GM21723 (cell line): ENCODE measurements around the gene CPA2.

ENCODE experiments used
- ATAC-seq: cut with Tn5 transposase; IDR thresholded peaks from one replicate; pipeline ENCODE4 v1.9.1; 2021; ENCODE audit warnings: mild to moderate bottlenecking, moderate library complexity; ENCODE audit not compliant: unreplicated experiment

Gene CPA2

DNA sequence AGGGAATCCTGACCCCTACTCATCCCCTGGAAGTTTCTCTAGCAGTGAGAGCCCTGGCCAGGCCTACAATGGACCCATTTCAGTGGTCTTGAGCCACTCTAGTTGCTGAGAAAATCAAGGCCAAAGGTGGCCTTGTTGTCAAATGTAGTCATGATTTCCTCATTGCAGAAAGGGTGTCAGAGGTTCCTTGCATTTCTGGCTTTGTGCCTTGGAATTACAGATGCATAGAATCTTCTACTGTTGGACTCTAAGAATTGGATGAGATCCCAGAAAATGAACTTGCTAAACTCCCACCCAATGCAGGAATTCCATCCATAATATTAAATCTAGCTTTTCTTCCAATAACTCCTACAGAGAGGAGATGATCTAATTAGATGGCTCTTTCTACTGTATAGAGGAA is 12.2 kb downstream of the CPA2 start:
- no peak for ATAC-seq

DNA sequence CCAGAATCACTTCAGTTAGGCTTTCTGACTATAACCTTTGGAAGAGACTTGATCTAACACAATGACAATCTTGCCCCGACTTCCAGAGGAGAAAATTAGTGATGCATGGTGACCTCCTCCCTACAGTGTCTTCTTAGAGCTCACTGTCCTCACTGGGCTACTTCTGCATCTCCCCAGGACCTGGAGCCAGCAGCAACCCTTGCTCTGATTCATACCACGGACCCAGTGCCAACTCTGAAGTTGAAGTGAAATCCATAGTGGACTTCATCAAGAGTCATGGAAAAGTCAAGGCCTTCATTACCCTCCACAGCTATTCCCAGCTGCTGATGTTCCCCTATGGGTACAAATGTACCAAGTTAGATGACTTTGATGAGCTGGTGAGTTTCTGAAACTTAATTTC is 12.6 kb downstream of the CPA2 start:
- ATAC-seq = no peak

DNA sequence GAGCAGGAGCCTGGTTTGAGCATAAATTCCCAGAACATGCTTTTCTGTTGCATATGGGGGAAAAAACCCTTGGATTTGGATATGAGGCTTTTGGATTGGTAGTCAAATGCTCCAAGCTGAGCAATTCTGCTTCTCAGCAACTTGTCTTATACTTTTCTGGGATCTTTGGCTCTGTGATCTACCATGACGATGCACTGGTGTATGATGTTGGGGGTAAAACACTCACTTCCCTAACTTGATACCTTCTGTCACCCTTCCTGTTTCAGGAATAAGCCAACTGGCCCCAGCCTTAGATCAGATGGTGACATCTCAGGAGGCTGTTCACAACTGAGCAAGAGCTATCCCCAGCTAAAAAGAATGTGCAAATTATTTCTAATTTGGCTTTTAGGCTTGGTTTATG is 13.2 kb downstream of the CPA2 start:
- ATAC-seq = no peak

DNA sequence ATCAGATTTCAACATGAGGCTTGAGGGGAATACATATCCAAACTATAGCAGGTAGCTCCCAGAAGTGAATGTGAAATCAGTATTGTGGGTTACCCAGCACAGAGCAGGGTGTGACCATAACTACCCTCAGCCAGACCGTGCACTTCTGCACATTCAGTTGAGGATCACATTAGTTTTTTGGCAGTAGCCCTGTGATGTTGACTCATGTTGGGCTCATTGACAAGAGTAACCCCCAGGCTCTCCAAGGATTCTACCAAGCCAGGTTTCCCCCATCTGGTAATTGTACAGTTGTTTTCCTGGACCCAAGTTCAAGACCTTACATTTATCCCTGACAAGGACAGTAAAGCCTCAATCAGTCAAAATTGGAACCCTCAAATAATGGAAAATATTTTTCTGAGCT is 14.6 kb downstream of the CPA2 start:
- ATAC-seq = no peak

DNA sequence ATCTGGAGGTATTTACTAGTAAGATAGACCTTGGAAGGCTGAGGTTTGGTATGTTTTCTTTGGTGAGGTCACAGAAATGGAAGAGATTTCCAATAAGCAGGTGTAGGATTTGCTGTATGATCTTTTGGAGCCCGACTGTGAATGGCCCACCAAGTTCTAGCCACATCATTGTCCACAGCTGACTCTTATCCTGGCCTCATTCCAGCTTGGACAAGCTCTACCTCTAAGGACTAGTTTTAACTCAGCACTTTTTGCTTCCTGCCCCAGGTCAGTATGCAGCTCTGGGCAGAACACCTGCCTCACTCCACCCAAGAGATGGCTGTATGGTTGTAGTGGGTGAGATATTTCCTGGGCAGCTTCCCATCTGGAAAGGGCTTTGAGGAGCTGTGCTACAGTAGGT is 20.2 kb downstream of the CPA2 start:
- no peak for ATAC-seq

DNA sequence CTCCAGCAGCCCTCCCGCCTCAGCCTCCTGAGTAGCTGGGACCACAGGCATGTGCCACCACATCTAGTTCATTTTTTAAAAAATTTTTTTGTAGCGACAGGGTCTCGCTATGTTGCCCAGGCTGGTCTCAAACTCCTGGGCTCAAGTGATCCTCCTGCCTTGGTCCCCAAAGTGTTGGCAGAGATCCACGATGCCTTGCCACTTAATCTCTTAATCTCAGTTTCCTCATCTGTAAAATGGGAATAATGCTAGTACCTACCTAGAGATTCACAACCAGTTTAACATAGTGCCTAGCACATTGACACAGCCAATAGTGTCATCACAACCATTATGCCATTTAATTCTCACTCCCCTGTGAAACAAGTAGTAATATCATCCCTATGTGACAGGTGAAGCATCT is 21.5 kb downstream of the CPA2 start:
- no peak for ATAC-seq

DNA sequence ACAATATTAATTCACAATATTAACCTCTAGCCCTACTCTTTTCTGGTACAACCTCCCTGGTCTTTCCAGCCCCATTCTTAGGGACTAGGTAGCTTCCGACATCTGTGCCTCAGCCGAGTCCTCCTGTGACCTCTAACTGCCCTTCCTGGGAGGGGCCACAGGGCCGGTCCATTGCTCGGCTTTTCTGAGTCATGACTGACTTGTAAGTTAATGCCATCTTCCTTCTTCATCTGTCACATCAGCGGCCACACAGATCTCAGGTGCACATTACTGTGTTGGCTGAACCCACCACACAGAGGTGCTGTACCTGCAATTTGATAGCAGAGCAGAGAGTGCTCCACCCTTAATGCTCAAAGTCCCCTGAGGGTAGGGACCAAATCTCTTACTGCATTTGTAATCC is 22.2 kb downstream of the CPA2 start:
- no peak for ATAC-seq

DNA sequence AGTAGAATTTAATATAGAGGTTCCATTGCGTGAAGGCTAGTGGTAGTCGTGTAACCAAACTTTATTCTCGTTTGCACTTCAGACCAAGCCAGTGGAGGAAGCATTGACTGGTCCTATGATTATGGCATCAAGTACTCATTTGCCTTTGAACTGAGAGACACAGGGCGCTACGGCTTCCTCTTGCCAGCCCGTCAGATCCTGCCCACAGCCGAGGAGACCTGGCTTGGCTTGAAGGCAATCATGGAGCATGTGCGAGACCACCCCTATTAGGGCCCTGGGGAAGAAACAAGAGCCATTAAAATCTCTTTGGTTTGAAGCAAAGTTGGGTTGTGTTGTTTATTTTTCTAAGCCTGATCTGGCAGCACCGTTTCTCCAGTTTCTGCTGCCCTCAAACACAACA is 22.8 kb downstream of the CPA2 start:
- no peak for ATAC-seq

DNA sequence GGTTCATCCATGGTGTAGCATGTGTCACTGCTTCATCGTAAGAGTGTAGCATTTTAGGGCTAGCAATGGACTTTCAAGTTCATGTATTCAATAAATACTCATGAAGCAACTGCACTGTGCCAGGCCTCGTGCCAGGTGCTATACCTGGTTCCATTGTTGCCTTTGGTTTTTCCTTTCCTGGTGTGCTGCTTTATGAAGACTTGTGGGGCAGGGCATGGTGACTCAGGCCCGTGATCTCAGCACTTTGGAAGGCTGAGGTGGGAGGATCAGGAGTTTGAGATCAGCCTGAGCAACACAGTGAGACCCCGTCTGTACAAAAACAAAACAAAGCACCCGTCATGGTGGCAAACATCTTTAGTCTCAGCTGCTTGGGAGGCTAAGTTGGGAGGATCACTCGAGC is 24.1 kb downstream of the CPA2 start:
- ATAC-seq = no peak

DNA sequence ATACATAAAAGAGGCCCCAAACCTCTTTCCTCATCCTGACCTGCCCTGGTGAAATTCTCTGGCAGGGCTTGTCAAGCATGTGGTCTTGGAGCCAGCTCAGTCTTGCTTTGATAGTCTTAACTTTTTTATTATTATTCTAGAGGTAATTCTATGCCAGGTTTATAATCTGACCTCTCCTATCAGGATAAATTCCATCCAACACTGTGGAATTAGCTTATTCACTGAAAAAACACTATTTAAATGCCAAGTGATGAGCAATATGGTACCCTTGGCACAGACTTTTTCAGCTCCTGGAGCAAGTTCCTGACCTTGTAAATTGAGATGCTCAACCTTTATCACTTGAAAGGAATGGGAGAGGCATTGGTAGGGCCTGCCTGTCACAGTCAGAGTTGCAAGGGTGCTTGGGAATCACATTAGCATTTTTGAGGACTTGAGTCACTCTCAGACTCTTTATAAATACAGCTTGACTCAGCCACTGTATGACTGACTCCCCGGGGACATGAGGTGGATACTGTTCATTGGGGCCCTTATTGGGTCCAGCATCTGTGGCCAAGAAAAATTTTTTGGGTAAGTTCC is 26.1 kb downstream of the CPA2 start, which contains the start of gene CPA4:
CPA4 (plus strand) TSS at position 480 of the 576 bp plus-strand sequence; CDS start at position 500, 20 bp downstream.
- no peak for ATAC-seq

DNA sequence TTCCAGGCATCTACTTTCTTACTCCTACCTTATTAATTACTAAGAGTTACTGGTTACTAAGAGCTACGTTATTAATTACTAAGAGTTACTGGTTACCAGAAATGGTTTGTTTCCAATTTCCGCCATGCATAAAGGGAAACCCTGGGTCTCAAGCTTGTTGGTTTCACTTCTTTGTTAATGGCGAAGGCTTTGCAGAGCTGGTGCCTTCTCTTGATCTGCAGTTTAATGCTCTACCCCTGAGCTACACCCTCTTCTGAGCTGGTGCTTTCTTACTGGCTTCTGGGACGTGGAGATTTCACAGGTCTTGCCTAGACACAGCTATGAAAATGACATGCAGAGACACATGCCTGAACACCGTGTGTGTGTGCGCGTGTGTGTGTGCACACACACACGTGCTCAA is 26.9 kb downstream of the CPA2 start:
- ATAC-seq = no peak

DNA sequence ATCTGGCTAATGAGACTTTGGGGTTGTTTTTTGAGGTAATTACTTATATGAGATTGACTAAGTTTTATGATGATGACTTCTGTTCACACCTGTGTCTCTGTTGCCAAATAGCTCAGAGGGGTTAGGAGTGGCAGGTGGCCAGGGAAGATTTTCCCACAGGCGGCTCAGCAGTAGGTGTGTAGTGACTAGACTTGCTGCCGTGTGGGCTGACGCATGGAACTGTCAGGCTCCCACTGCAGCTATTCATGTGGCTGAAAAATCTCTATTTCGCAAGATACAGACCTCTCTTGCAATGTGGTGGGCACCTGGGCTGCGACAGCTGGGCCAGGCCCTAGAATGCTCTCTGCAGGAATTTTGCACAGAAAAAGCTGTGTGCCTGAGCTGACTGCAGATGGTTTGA is 27.7 kb downstream of the CPA2 start:
- ATAC-seq = no peak

DNA sequence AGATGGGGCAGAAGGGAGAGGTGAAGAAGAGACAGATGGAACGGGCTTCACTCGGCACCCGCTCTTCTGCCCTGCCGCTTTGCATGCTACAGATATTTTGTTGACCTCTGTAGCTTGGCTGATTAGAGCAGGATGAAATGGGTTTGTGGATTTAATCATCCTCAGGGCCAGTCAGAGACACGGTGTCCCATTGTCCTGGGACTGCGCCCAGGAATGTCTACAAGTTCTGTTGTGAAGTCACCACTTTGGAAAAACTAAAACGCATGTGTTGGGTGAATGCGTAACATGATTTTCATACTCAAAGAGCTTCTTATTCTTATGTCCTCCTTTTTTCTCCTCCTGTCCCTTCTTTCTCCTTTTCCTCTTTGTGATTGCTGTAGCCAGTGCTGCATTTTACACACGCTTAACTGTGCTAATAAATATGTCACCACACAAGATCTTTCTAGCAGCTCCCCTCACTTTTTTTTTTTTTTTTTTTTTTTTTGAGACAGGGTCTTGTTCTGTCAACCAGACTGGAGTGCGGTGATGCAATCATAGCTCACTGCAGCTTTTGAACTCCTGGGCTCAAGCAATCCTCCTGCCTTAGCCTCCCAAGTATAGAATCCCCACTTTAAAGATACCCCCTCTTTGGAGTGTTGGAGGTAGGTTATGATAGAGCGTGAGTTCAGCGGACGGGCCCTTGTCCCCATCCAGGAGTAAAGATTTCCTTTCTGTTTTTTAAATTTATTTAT is 29.7 kb downstream of the CPA2 start:
- ATAC-seq = no peak

DNA sequence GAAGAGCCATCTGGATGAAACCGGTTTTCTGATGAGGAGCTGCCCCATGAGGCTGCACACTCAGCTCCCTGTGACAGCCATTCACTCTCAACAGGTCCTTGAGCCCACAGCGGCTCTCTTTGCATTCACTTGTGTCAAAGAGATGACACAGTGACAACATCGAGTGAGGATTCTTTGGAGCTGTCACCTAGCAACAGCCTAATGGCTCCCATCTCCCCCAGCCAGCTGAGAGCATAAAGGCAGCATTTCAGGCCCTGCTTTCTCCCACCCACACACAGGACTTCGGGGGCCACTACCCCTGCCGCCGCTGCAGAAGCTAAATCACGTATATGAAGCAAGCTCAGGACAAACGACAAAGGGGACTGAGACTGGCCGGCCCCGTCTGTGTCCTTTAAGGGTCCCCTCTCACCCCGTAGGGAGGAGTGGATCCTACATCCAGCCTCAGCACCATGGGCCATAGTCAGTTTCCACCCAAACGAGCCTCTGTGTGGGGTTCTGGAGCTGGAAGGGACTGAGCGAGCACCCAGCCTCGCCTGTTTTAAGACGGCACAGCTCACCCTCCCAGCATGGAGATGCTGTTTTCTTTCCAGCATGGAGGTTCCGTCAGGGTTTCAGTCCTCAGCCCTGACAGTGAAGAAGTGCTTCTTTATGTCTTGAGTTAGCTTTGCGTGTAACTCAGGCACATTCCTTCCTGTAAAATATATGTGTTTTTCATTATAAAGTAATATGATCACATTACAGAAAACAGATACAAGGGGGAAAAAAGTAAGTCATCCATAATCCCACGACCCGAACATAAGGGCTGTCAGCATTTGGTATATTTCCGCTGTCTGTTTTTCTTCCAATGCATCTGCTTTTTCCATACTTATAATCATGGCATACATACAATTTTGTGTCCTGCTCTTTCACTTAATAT is 31.2 kb downstream of the CPA2 start:
- no peak for ATAC-seq

DNA sequence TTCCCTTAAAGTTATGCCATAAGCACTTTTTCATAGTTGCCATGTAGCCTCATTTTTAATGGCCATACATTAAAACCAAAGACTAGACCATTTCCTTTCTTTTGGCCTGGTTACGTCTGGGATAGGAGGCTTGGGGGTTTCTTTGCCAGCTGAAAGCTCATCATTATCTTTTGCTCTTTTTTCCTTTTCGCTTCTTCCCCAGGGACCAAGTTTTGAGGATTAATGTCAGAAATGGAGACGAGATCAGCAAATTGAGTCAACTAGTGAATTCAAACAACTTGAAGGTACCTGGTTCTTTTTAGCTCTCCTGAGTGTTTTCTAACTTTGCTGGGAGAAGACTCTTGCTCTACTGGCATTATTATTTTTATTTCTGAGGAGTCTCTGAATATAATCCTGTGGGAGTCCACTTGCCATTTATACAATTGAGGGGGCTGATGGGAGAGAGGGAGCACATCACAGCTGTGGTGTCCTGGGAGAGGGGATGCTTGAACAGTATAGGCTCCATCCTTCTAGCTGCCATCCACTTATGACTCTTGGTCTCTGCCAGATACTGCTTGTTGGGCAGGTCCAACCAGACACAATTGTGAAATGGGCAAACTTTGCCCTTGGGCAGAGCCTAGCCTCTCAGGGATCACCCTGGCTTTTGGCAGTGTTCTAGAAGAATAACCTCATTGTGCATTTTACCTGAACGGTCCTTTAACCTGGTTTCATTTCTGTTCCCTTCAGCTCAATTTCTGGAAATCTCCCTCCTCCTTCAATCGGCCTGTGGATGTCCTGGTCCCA is 32.1 kb downstream of the CPA2 start:
- no peak for ATAC-seq

DNA sequence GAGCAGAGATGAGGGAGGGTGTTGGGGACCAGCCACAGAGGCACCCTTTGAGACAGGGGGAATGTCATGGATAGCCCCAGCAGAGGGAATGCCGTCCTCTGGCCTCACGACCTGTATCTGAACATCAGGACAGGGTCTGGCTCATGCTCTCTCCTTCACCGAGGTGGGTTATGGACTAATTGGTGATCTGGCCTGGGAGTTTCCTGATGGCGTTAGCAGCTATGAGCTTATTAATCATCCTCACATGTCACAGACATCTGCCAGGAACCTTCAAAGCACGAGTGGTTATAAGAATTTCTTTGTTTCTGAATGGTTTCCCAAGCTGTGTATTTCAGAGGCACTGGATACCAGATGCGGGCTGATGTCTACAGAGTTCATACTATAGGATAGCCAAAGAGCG is 33.2 kb downstream of the CPA2 start:
- no peak for ATAC-seq

DNA sequence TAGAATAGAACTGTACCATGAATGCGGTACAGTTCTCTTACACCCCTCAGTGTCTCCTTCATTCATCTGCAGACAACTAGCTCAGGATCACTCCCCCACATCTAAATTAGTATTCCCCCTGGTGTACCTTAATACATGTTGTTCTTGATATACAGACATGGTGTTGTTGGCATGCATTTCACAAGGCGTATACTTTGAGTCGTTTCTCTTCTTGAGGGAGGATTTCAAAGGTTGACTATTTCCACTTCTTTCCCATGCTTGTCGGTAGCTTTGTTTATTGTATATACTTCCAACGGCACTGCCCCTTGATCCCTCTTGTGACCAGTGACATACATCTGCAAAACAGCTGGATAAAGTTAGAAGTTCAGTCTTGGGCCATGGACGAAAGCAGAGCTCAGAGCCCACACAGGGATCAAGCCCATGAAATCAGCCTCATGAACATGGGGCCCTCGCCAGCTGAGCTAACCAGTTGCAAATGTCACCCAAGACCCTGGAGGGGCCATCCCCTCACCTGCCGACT is 34.9 kb downstream of the CPA2 start:
- no peak for ATAC-seq

DNA sequence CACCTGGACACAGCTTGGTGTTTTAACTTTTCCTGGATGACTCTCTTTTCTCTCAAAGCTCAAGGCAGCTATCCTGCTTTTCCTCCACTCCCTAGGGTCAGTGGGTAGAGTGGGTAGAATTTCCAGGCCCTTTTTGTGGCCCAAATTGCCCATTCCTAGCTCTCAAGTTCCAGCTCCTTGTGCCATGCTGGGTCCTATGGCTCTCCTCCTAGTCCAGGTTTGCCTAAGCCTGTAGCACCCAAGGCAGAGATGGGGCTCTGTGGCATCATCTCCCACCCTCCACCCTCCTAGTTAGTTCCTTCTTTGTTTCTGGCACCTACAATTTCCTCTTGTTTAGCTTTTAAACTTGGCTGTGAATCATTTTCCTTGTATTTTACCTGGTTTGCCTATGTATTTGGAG is 36.0 kb downstream of the CPA2 start:
- ATAC-seq = no peak

DNA sequence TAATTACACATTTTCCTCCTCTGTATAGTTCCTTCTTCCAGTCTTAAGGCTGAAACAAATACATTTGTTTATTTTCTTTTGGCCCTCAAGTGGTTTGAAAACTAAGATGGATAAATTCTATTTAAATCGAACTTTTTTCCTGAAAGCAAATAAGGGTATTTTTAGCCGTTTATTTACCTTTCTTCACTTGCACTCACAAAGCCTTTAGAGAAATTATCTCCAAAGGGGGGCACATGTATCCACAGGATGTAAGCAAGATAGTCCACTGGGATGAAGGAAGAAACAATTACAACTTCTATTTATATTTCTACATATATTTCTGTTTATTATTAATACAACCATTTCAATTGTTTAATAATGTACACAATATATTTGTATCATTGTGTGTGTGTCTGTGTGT is 36.5 kb downstream of the CPA2 start:
- no peak for ATAC-seq

DNA sequence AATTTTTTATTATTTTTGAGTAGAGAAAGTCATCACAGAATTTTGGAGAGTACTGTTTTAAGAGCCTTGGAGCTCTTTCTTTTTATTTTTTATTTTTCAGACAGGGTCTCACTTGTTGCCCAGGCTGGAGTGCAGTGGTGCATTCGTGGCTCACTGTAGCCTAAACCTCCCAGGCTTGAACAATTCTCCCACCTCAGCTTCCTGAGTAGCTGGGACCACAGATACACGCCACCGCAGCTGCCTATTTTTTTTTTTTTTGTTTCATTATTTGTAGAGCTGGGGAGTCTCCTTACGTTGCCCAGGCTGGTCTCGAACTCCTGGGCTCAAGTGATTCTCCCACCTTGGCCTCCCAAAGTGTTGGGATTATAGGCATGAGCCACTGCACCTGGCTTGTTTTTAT is 36.9 kb downstream of the CPA2 start:
- ATAC-seq = no peak

DNA sequence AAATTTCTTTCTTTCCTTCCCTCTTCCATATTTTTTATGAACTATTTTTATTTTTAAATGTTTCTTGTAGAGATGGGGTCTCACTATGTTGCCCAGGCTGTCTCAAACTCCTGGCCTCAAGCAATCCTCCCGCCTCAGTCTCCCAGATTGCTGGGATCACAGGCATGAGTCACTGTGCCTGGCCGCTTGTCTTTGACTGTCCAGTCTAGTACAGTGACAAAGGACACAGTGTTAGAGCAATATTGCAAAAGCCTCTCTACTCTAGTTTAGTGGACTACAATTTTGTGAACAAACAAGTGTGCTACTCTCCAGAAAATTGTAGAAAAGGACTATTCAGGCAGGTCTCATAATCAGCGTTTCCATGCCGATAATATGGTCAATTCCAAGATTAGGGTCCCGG is 37.3 kb downstream of the CPA2 start:
- no peak for ATAC-seq
